GM23248 (cell line): ENCODE results near the gene METAP1. TPM values are rescaled to one million over a fixed set of nuclear protein-coding genes. Genes with fewer than 3 reads are reported as not detected.
"Not testable (repeated sequence)": the region's sequence is repeated elsewhere in the genome, so short reads cannot be mapped to it uniquely, and the experiment has no call there.

Source experiments
- DNase-seq: peaks from one replicate; pipeline ENCODE4 v3.0.0-alpha.2; 2015
- H2AFZ ChIP-seq: fragments of 200-600 bp; sonication (generic); 2 replicates; pipeline ENCODE4 v1.6.1; 2016; ENCODE audit warnings: antibody characterized with exemption
- H3F3A ChIP-seq: fragments of 200-600 bp; sonication (generic); 2 replicates; pipeline ENCODE4 v1.6.1; 2016; ENCODE audit warnings: mild to moderate bottlenecking, antibody characterized with exemption, mixed run types; ENCODE audit not compliant: insufficient read depth
- H3K27ac ChIP-seq: fragments of 200-600 bp; sonication (generic); 2 replicates; pipeline ENCODE4 v1.5.1; 2016; ENCODE audit warnings: mild to moderate bottlenecking
- H3K27me3 ChIP-seq: fragments of 200-600 bp; sonication (generic); replicated peaks from 2 replicates; pipeline ENCODE4 v1.6.1; 2016; ENCODE audit warnings: mild to moderate bottlenecking; ENCODE audit not compliant: insufficient read depth
- H3K36me3 ChIP-seq: fragments of 200-600 bp; sonication (generic); 2 replicates; pipeline ENCODE4 v1.6.1; 2016; ENCODE audit warnings: low read depth, mild to moderate bottlenecking
- H3K4me1 ChIP-seq: fragments of 200-600 bp; sonication (generic); 2 replicates; pipeline ENCODE4 v1.6.1; 2016; ENCODE audit warnings: mild to moderate bottlenecking; ENCODE audit not compliant: insufficient read depth
- H3K4me2 ChIP-seq: fragments of 200-600 bp; sonication (generic); one replicate; pipeline ENCODE4 v1.6.1; 2016; ENCODE audit warnings: mild to moderate bottlenecking; ENCODE audit not compliant: unreplicated experiment
- H3K4me3 ChIP-seq: fragments of 200-600 bp; sonication (generic); 2 replicates; pipeline ENCODE4 v1.5.1; 2016; ENCODE audit warnings: mild to moderate bottlenecking
- H3K79me2 ChIP-seq: fragments of 200-600 bp; sonication (generic); 2 replicates; pipeline ENCODE4 v1.6.1; 2016; ENCODE audit warnings: mild to moderate bottlenecking; ENCODE audit not compliant: insufficient read depth
- H3K9ac ChIP-seq: fragments of 200-600 bp; sonication (generic); 2 replicates; pipeline ENCODE4 v1.6.1; 2016; ENCODE audit warnings: mild to moderate bottlenecking
- H3K9me2 ChIP-seq: fragments of 200-600 bp; sonication (generic); 2 replicates; pipeline ENCODE4 v1.6.1; 2016; ENCODE audit warnings: mixed run types, mild to moderate bottlenecking, moderate library complexity; ENCODE audit not compliant: insufficient read depth
- H3K9me3 ChIP-seq: fragments of 200-600 bp; sonication (generic); one replicate; pipeline ENCODE4 v1.6.1; 2017; ENCODE audit warnings: low read depth
- H4K20me1 ChIP-seq: fragments of 200-600 bp; sonication (generic); 2 replicates; pipeline ENCODE4 v1.6.0; 2016; ENCODE audit not compliant: insufficient read depth
- EZH2 ChIP-seq: fragments of 200-600 bp; sonication (generic); IDR thresholded peaks from 2 replicates; pipeline ENCODE4 v1.6.1; 2018; ENCODE audit warnings: antibody characterized with exemption, mild to moderate bottlenecking; ENCODE audit not compliant: insufficient read depth, poor library complexity, severe bottlenecking
- EZH2phosphoT487 ChIP-seq: fragments of 200-600 bp; sonication (generic); IDR thresholded peaks from 2 replicates; pipeline ENCODE4 v1.6.1; 2018; ENCODE audit warnings: antibody characterized with exemption, moderate library complexity, mild to moderate bottlenecking, low read depth; ENCODE audit not compliant: insufficient read depth
- WGBS, 2 experiments: methylation state at CpG; one replicate each; pipeline ENCODE4 v1.1.6; 2015 to 2017; ENCODE audit warnings: low lambda C conversion rate in 2 of 2, low coverage in 1 of 2; ENCODE audit errors: missing lambda C conversion rate in 2 of 2; 5-methylcytosine and 5-hydroxymethylcytosine counted together
- in situ Hi-C: fragments of 300-500 bp; cut with MboI; formaldehyde crosslinking; loops from 2 replicates; pipeline ENCODE4 v1.15.0; 2020
- polyA plus RNA-seq: library from polyadenylated mRNA; unstranded; fragments of >200 nt; fragmentation: Nextera tagmentation; extraction: Ambion mirVana; gene quantifications from 2 replicates; pipeline ENCODE4 v1.2.1, GENCODE V29; 2016
- total RNA-seq: library from RNA; depleted of rRNA; stranded (reverse); fragments of >200 nt; shearing (Covaris generic); gene quantifications from 2 replicates; pipeline ENCODE4 v1.2.3, GENCODE V29; 2014

METAP1 gene
- total and polyA plus RNA-seq, 2 experiments from 2014 or later = 33.3 to 59.2 TPM

DNA sequence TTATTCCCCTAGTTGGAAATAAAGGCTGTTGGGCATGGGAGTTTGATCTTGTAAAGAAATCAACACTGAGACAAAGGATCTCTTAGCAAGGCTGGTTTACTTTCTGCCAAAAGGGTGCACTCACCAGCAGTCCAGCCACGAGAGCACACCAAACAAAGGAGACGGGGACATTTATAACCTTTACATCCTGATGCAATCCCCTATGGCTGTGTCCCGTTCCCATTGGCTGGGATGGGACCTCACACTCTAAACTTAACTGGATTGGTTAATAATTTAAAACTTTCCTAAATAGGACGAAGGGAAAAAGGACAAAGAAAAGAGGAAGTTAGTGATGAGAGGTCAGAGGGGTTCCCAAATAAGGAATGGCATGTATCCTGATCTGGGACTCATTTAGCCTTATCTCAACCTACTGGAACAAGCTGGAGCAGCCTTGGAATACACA is 17.9 kb downstream of the METAP1 start:
- Histone ChIP-seq H3K4me2 (no peak overlapping the region), H4K20me1 (0 out of 2 replicates have a peak, but pooled peaks cover 13% of the 10 kb centered on the region), H2AFZ (no peak overlapping the region), H3K4me3 (no peak overlapping the region), H3K36me3 (no peaks in the 10 kb centered on the region), H3K4me1 (peaks cover 5% of the 10 kb centered on the region; the same call in 1 of the 2 replicates), H3K27ac (no peak overlapping the region), H3K9ac (no peak overlapping the region), H3K9me3 (no peaks in the 10 kb centered on the region), H3K27me3 (no peaks in the 10 kb centered on the region), H3K79me2 (peaks cover 100% of the 10 kb centered on the region), H3F3A (no peaks in the 10 kb centered on the region), H3K9me2 (no peaks in the 10 kb centered on the region)
- DNase-seq = no peak
- TF ChIP-seq EZH2phosphoT487 = no peak
- TF ChIP-seq EZH2 = no peak
- in situ Hi-C loops = no loop called here
- WGBS, 2 experiments = 88 to 92% methylated on average over 4 of the region's 4 CpGs

DNA sequence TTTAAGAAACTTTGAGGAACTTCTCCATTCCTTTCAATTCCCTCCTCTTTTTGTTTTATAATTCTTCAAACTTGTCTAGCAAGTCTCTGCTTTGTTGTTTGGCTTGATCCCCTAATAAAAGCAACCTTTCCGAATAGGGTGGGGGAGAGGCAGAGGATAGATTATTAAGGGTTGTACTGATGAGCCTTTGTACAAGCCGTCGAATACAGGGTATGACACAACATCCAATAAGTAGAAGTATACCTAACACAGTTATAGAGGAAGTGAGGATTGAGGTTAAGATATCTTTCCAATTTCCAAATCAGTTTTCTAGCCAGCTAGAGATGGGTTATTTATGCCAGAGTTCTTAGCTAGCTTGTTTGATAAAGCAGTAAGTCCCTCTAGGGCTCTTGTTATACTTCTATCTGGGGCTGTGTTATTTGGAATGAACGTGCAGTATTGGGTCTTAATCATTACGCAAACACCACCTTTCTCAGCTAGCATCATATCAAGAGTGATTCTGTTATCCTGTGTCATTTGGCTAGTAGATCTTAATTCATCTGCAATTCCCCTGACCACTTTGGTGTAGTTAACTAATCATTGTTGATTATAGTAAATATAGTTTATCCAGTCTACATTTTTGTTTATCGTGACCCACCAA is 18.5 kb downstream of the METAP1 start:
- Histone ChIP-seq H3K4me3 (no peak overlapping the region), H3K27ac (no peak overlapping the region), H3K4me2 (no peak overlapping the region), H3K36me3 (no peaks in the 10 kb centered on the region), H3K79me2 (peaks cover 100% of the 10 kb centered on the region), H3K27me3 (no peaks in the 10 kb centered on the region), H3F3A (no peaks in the 10 kb centered on the region), H3K9me3 (no peaks in the 10 kb centered on the region), H3K9me2 (no peaks in the 10 kb centered on the region), H3K9ac (no peak overlapping the region), H3K4me1 (peaks cover 5% of the 10 kb centered on the region; the same call in 1 of the 2 replicates), H2AFZ (no peak overlapping the region), H4K20me1 (0 out of 2 replicates have a peak, but pooled peaks cover 13% of the 10 kb centered on the region)
- in situ Hi-C loops = no loop called here
- DNase-seq = no peak
- TF ChIP-seq EZH2phosphoT487 (no peak), EZH2 (no peak)
- WGBS, 2 experiments = 98 to 99% methylated on average over 6 of the region's 6 CpGs

DNA sequence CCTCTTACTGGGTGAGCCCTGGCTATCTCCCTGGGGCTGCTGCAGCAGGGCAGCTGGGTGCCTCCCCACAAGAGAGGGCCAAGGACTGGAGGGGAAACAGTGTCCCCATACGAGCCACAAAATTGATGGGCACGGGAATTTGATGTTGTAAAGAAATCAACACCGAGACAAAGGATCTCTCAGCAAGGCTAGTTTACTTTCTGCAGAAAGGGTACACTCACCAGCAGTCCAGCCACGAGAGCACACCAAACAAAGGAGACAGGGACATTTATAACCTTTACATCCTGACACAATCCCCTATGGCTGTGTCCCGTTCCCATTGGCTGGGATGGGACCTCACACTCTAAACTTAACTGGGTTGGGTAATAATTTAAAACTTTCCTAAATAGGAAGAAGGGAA is 25.9 kb downstream of the METAP1 start:
- H4K20me1 ChIP-seq = peaks cover 7% of the 10 kb centered on the region
- no peak overlapping the region for H3K9ac ChIP-seq
- peaks cover 5% of the 10 kb centered on the region; the same call in 1 of the 2 replicates for H3K4me1 ChIP-seq
- in situ Hi-C loops = no loop called here
- no peak for TF ChIP-seq EZH2phosphoT487
- no peak for TF ChIP-seq EZH2
- H3K79me2 ChIP-seq = peaks cover 100% of the 10 kb centered on the region
- no peak overlapping the region for H3K4me2 ChIP-seq
- no peaks in the 10 kb centered on the region for H3F3A ChIP-seq
- no peaks in the 10 kb centered on the region for H3K36me3 ChIP-seq
- WGBS, 2 experiments = 89% methylated on average over 5 of the region's 5 CpGs
- DNase-seq = no peak
- H3K9me3 ChIP-seq = no peaks in the 10 kb centered on the region
- no peaks in the 10 kb centered on the region for H3K27me3 ChIP-seq
- H3K27ac ChIP-seq = no peak overlapping the region
- no peak overlapping the region for H3K4me3 ChIP-seq
- no peaks in the 10 kb centered on the region for H3K9me2 ChIP-seq
- no peak overlapping the region for H2AFZ ChIP-seq

DNA sequence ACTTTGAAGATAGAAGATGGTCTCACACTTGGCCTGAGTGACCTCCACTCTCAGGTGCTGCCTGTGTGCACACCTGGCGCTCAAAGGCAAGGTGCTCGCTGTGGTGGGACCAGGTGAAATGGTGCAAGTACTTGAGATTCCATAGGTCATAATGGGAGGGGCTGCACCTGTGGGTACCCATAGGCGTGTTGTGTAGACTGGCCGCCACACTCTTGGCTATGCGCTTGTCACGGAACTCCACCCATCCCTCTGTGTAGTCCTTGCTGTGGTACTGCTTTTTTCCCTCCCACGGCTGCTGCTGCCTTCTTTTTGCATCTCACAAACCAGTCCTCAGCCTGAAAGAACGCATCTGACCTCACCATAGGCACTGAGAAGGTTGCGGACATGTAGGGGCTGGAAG is 27.0 kb downstream of the METAP1 start:
- TF ChIP-seq EZH2phosphoT487 = no peak
- TF ChIP-seq EZH2 = no peak
- DNase-seq = no peak
- no peak overlapping the region for H3K27ac ChIP-seq
- H3K4me3 ChIP-seq = no peak overlapping the region
- H3K9me2 ChIP-seq = no peaks in the 10 kb centered on the region
- in situ Hi-C loops = no loop called here
- H3K36me3 ChIP-seq = no peaks in the 10 kb centered on the region
- 0 out of 2 replicates have a peak, but pooled peaks cover 6% of the 10 kb centered on the region for H3F3A ChIP-seq
- no peak overlapping the region for H3K4me2 ChIP-seq
- no peaks in the 10 kb centered on the region for H3K4me1 ChIP-seq
- H3K79me2 ChIP-seq = peaks cover 100% of the 10 kb centered on the region
- no peaks in the 10 kb centered on the region for H3K27me3 ChIP-seq
- peaks cover 7% of the 10 kb centered on the region for H4K20me1 ChIP-seq
- no peaks in the 10 kb centered on the region for H3K9me3 ChIP-seq
- WGBS, 2 experiments = 91 to 93% methylated on average over 9 of the region's 9 CpGs
- H3K9ac ChIP-seq = no peak overlapping the region
- H2AFZ ChIP-seq = no peak overlapping the region

DNA sequence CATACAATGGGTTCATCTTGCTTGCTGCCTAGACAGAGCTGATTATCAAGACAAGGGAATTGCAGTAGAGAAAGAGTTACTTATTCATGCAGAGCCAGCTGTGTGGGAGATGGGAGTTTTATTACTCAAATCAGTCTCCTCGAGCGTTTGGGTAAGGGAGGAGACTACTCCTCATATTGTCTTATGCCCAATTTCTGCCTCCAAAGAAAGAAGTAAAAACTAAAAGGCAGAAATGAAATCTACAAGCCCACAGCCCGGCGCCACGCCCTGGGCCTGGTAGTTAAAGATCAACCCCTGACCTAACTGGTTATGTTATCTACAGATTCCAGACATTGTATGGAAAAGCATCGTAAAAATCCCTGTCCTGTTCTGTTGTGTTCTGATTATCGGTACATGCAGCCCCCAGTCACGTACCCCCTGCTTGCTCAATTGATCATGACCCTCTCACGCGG is 28.3 kb downstream of the METAP1 start:
- H3K9me3 ChIP-seq, H3K27me3 ChIP-seq, H4K20me1 ChIP-seq, DNase-seq, H3K36me3 ChIP-seq, H3K27ac ChIP-seq, H3K4me3 ChIP-seq, H3K4me2 ChIP-seq, in situ Hi-C loops, H3K9ac ChIP-seq, H2AFZ ChIP-seq, H3K9me2 ChIP-seq: not testable (repeated sequence)
- H3K4me1 ChIP-seq = peaks cover 10% of the 10 kb centered on the region
- 82 to 86% methylated on average over 10 of the region's 10 CpGs for WGBS, 2 experiments
- peaks cover 100% of the 10 kb centered on the region for H3K79me2 ChIP-seq
- peaks cover 17% of the 10 kb centered on the region; the same call in 1 of the 2 replicates for H3F3A ChIP-seq
